Activated T-helper 1 cell treated with Interleukin-2 at 50 U/mL for 16 hours (primary cell): ENCODE data around the gene DNAJC5.

ENCODE experiments used
- DNase-seq: peaks from one replicate; pipeline ENCODE4 v3.0.0-alpha.2; 2020; ENCODE audit warnings: low read depth

Gene DNAJC5

DNA sequence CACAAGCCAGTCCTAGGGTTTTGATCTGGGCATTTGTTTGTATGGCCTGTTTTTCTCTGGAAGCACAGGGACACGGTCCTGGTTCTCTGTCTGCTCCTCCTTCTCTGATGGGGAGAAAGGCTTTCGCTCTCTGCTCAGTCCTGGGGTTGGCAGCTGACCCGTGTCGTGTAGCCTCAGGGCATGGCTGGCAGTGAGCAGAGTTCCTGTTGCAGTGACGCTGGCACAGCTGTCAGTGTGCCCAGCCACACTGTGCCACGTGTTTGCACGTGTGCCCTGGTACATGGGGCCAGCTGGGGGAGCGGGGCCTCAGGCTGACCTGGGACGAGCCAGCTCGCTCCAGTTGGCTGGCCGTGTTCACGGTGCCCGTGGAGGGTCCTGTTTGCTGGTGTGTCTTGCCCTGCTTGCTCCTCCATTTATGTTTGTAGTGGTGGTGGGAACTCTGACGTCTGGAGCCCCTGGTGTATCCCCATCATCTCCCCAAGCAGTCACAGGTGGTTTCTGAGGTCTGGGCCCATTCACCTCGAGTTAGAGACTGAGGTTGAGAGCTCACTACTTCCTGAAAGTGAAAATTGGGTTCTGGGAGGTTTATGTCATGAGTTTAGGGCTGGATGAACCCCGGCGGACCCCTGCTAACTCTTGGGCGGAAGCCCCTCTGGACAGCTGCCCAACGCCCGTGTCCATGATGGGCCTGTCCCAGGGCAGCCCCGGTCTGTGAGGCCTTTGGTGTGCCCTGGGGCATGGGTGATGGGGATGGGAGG lies 10.2 kb upstream of the DNAJC5 start:
- no peak for DNase-seq

GRCh38 chr20:63885264-63886053 lies 9.5 kb upstream of the DNAJC5 start:
- no peak for DNase-seq

DNA sequence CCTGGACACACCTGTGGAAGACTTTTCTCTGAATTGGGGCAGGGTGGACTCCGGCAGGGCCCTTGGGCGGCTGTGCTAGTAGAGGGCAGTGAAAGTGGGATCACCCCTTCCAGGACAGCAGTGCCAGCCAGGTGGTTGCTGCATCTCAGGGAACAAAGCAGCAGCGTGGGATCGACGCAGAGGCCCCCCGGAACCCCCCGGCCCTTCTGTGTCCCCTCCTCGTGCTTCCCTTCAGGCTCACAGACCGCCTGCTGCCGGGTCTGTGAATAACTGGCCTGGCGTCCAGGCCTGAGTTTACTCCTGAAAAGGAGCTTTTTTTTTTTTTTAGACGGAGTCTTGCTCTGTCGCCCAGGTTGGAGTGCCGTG lies 8.9 kb upstream of the DNAJC5 start:
- DNase-seq: no peak

GRCh38 chr20:63886921-63887320 lies 8.0 kb upstream of the DNAJC5 start:
- DNase-seq: no peak

GRCh38 chr20:63889241-63890200 lies 5.4 kb upstream of the DNAJC5 start:
- no peak for DNase-seq

DNA sequence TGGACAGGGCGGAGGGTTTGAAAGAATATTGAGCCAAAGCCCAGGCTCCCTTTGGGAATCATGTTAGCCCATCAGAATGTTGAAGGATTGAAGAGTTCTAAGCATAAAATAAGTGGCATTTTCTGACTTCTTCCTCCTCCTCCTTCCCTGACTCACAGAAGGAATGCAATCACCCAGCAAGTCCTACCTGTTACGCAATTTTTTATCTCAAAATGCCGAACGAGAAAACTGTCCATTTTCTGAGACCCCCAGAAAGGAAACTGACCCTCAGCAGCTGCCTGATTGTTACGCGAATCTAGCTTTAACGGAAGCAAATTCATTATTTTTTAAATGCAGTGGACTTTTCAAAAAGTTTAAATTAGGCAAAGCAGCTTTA lies 4.7 kb upstream of the DNAJC5 start:
- no peak for DNase-seq

DNA sequence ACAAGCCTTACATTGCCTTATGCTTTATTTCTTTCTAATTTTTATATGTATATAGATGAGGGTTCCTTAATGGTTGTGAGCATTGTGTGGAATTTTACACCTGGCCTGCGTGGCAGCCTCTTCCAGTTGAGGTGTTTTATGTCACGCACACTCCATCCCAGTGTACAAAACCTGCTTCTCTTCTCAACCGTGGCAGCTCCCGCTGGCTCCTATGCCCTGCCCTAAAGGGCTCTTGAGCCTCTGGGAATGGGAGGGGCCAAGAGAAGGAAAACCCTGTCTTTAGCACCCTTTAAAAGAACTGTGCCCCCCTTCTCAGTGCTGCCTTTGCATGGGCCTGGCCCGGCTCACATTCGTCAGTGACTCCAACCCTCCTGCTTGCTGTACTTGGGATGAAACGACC lies 4.3 kb upstream of the DNAJC5 start:
- no peak for DNase-seq

- no peak for DNase-seq
Measured at GRCh38 chr20:63891061-63892002, 3.6 kb upstream of the DNAJC5 start.

DNA sequence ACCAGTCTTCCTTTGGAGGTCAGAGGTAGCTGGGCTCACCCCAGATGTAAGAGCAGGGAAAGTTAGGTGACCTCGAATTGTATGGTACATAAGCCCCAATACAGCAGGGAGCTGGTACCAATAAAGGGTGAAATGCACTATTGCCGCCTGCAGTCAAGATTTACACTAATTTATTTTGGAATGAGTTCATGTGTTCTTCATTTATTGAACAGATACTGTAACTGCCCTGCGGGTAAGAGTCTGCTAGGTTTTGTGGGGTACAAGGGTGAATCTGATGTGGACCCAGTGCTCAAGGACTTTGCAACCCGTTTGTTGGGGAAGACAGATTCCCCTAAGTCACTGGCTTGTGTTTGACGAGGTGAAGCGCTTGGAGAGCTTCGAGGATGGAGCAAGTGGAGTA lies 2.5 kb upstream of the DNAJC5 start:
- DNase-seq: no peak

- DNase-seq: no peak
Measured at GRCh38 chr20:63893999-63894357, 948 bp upstream of the DNAJC5 start.

DNA sequence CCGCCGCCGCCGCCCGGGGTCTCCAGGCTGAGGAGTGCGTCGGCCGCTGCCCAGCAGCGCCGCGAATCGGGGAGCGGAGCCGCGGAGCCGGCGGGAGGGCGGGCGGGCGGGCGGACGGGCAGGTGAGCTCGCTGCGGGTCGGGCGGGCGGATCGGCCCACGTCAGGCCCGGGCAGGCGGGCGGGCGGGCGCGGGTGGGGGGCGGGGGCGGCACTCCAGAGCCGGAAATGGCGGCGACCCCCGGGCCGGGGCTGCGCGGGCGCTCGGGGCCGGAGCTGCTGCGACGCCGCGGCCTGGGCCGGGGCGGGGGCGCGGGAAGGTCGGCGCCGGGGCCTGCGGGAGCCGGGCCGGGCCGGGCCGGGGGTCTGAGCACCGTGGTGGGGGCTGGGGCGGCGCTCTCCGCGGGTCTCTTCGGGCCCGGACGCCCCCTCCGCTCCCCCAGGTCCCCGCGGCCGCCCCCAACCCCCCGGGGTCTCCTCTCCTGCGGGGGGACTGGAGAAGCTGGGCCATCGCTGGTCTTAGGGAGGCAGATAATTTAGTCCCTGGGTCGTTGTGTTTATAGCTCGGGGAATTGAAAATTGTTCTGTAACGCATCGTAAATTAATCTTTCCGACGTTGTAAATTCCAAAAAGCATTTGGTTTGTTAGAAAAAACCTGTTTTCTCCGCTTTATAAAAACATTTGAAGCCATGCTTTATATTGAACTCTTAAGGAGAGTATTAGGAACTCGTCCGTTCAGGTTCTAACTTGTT lies 451 bp downstream of the DNAJC5 start:
- DNase-seq: peak; percentile 7

DNA sequence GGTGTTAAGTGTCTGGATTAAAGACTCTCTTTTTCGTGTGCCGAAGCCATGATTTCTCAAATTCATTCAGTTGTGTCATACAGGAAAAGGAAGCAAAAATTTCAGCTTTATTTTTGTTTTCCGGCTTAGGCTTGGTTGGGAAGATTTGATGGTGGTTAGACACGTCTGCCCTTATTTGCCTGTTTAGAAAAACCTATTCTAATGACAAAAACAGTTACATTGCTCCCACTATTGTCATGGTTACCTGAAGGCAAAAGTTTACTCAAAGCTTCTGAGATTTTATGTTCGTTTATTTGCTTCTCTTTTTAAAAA lies 982 bp downstream of the DNAJC5 start:
- DNase-seq: no peak

- DNase-seq: no peak
Measured at GRCh38 chr20:63896264-63897105, 1.6 kb downstream of the DNAJC5 start.

- no peak for DNase-seq
Measured at GRCh38 chr20:63897978-63898561, 3.1 kb downstream of the DNAJC5 start.

- DNase-seq: no peak
Measured at GRCh38 chr20:63898882-63899558, 4.1 kb downstream of the DNAJC5 start.

DNA sequence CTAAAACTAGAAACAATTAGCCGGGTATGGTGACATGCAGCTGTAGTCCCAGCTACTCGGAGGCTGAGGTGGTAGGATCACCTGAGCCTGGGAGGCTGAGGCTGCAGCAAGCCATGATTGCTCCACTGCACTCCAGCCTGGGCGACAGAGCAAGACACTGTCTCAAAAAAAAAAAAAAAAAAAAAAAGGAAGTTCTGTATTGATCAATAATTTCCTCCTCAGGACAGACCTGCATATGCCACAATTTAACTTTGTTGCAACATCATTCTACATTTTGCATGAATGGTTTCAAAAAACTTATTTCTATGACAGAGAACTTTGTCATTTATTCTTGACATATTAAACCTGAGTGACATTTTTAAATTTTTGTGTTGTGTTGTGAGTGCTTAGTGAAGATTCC lies 5.5 kb downstream of the DNAJC5 start:
- DNase-seq: no peak

DNA sequence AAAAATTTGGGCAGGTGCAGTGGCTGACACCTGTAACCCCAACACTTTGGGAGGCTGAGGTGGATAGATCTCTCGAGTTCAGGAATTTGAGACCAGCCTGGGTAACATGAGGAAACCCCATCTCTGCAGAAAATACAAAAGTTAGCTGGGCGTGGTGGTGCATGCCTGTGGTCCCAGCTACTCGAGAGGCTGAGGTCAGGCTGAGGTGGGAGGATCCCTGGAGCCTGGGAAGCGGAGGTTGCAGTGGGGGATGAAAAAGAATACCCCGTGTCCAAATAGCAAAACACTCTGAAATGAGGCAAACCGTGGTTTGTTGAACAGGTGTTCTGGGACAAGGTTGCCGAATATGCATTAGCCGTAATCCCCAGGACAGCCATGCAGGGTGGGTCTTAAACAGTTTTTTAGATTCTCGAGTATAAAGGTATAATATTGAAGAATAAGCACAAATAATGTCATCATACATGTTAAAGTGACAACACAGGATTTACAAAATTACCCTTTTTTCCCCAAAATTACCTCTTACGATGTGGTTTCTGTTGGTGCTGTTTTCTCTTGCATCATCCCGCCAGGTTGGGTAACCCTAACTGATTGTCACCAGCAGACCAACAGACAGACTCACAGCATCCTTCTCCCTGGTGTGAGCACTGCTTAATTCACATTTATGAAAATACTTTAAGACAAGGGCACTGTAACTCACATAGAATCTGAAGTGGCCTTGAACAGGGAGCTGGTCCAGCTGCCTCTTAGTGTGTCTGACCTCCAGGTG lies 9.1 kb downstream of the DNAJC5 start:
- DNase-seq: no peak

DNA sequence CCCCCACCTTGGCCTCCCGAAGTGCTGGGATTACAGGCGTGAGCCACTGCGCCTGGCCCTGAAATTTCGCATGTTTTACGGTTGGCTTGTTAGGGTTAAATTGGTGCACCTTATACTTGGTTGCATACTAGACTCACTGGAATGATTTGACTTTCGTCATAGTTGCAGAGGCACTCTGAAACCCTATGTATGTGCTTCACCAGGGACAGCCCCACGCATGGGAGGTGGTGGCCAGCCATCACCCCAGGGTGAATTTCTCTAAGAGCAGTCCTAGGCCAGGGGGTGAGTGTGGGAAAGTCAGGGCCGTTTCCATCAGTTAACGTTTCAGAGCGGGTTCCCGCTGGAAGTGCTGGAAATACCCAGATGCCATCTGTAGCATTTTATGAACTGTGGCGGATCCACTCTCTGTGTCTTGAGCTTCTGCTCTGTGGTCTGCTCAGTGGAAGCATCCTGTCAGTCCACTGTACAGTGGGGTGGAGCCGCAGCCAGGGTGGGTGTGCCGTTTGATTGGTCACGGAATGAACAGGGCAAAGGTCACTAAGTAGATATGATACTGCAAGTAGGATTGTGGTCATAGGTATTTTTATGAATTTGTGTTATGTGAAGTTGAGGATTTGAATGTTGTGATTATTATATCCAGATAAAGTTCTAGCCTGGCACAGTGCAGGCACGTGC lies 13.2 kb downstream of the DNAJC5 start:
- DNase-seq: no peak
